Loucy (cell line): Measurements from ENCODE around the gene PROZ.

Experiments
- H2AFZ ChIP-seq: fragments of 200-600 bp; sonication (generic); 2 replicates; pipeline ENCODE4 v1.6.0; 2016; ENCODE audit warnings: antibody characterized with exemption, mild to moderate bottlenecking, low read length, moderate library complexity
- H3F3A ChIP-seq: fragments of 200-600 bp; 2 replicates; pipeline ENCODE4 v1.6.0; 2016; ENCODE audit warnings: antibody characterized with exemption, low read depth, mild to moderate bottlenecking
- H3K27me3 ChIP-seq: fragments of 200-600 bp; sonication (generic); 2 replicates; pipeline ENCODE4 v1.6.1; 2014; ENCODE audit warnings: low read length, mild to moderate bottlenecking; ENCODE audit not compliant: insufficient read depth, poor library complexity, severe bottlenecking
- H3K36me3 ChIP-seq: fragments of 200-600 bp; sonication (generic); 2 replicates; pipeline ENCODE4 v1.6.1; 2016; ENCODE audit warnings: low read length; ENCODE audit not compliant: insufficient read depth
- H3K4me1 ChIP-seq: fragments of 200-600 bp; sonication (generic); 2 replicates; pipeline ENCODE4 v1.5.1; 2014; ENCODE audit warnings: low read length, mild to moderate bottlenecking; ENCODE audit not compliant: insufficient read depth, poor library complexity, severe bottlenecking
- H3K4me2 ChIP-seq: fragments of 200-600 bp; sonication (generic); 2 replicates; pipeline ENCODE4 v1.6.0; 2014; ENCODE audit warnings: antibody characterized with exemption, low read length, low read depth, mild to moderate bottlenecking; ENCODE audit not compliant: poor library complexity, severe bottlenecking
- H3K4me3 ChIP-seq: fragments of 200-600 bp; sonication (generic); 2 replicates; pipeline ENCODE4 v1.5.1; 2014; ENCODE audit warnings: low read length, mild to moderate bottlenecking, mixed read lengths; ENCODE audit not compliant: poor library complexity, severe bottlenecking
- H3K79me2 ChIP-seq: fragments of 200-600 bp; sonication (generic); 2 replicates; pipeline ENCODE4 v1.6.1; 2014; ENCODE audit warnings: low read length; ENCODE audit not compliant: insufficient read depth
- H3K9ac ChIP-seq: fragments of 200-600 bp; sonication (generic); 2 replicates; pipeline ENCODE4 v1.6.0; 2014; ENCODE audit warnings: mild to moderate bottlenecking, low read depth, low read length, moderate library complexity; ENCODE audit not compliant: poor library complexity, severe bottlenecking
- H3K9me2 ChIP-seq: fragments of 200-600 bp; sonication (generic); replicated peaks from 2 replicates; pipeline ENCODE4 v1.6.1; 2016; ENCODE audit warnings: low read depth, low read length, mixed read lengths
- H3K9me3 ChIP-seq: fragments of 200-600 bp; sonication (generic); 2 replicates; pipeline ENCODE4 v1.6.1; 2014; ENCODE audit warnings: mild to moderate bottlenecking, antibody characterized with exemption, low read length, low read depth; ENCODE audit not compliant: insufficient read depth
- H4K20me1 ChIP-seq: fragments of 200-600 bp; sonication (generic); 2 replicates; pipeline ENCODE4 v1.6.0; 2014; ENCODE audit warnings: antibody characterized with exemption, low read length, mild to moderate bottlenecking; ENCODE audit not compliant: insufficient read depth, poor library complexity, severe bottlenecking
- EZH2phosphoT487 ChIP-seq: fragments of 200-600 bp; IDR thresholded peaks from 2 replicates; pipeline ENCODE4 v1.6.1; 2018; ENCODE audit warnings: antibody characterized with exemption, mild to moderate bottlenecking, moderate library complexity, borderline replicate concordance
- TF ChIP-seq, protein P1 (sequence below): fragments of 200-600 bp; sonication (generic); conservative IDR thresholded peaks from 2 replicates; pipeline ENCODE4 v1.5.1; 2014; ENCODE audit warnings: mild to moderate bottlenecking, antibody characterized with exemption, low read length

PROZ gene

DNA sequence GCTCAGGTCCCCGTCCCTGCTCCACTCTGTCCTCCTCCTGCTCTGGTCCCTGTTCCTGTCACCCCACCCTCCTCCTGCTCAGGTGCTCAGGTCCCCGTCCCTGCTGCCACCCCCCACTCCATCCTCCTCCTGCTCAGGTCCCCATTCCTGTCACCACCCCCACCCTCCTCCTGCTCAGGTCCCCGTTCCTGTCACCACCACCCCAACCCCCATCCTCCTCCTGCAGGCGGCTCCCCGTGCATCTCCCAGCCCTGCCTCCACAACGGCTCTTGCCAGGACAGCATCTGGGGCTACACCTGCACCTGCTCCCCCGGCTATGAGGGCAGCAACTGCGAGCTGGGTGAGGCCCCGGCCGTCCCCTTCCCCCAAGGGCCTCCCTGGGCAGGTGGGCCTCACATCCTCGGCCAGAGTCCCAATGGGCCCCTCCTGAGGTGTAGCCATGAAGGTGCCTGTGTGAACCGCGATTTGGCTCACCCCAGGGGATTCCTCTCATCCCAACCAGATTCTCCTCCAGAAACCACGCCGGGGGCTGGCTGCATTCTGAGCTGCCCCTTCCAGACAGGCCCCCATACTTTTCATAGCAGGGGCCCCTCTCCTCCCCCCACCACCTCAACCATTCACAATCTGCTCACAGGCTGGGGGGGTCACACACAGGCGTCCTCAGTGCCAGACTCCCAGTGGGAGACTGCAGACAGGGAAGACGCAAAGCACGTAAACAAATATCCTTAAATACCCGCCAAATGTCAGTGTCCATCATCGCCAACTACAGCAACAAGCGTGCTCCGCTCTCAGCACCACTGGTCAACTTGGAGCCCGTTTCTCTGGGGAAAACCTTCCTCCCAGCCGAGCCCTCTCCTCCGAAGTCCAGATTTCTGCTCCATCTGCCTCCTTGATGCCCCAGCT is 4.6 kb downstream of the PROZ start:
- H3F3A ChIP-seq, result no peaks in the 10 kb centered on the region
- H2AFZ ChIP-seq, result no peak overlapping the region
- no peaks in the 10 kb centered on the region for H3K9me3 ChIP-seq
- H3K36me3 ChIP-seq, result no peaks in the 10 kb centered on the region
- no peaks in the 10 kb centered on the region for H3K27me3 ChIP-seq
- no peaks in the 10 kb centered on the region for H4K20me1 ChIP-seq
- H3K9me2 ChIP-seq, result no peaks in the 10 kb centered on the region
- H3K79me2 ChIP-seq, result no peaks in the 10 kb centered on the region
- no peak for TF ChIP-seq EZH2phosphoT487
- TF ChIP-seq, protein P1, sequence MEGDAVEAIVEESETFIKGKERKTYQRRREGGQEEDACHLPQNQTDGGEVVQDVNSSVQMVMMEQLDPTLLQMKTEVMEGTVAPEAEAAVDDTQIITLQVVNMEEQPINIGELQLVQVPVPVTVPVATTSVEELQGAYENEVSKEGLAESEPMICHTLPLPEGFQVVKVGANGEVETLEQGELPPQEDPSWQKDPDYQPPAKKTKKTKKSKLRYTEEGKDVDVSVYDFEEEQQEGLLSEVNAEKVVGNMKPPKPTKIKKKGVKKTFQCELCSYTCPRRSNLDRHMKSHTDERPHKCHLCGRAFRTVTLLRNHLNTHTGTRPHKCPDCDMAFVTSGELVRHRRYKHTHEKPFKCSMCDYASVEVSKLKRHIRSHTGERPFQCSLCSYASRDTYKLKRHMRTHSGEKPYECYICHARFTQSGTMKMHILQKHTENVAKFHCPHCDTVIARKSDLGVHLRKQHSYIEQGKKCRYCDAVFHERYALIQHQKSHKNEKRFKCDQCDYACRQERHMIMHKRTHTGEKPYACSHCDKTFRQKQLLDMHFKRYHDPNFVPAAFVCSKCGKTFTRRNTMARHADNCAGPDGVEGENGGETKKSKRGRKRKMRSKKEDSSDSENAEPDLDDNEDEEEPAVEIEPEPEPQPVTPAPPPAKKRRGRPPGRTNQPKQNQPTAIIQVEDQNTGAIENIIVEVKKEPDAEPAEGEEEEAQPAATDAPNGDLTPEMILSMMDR, result no peak
- no peak overlapping the region for H3K9ac ChIP-seq
- H3K4me2 ChIP-seq, result no peak overlapping the region
- no peak overlapping the region for H3K4me3 ChIP-seq
- no peaks in the 10 kb centered on the region for H3K4me1 ChIP-seq

DNA sequence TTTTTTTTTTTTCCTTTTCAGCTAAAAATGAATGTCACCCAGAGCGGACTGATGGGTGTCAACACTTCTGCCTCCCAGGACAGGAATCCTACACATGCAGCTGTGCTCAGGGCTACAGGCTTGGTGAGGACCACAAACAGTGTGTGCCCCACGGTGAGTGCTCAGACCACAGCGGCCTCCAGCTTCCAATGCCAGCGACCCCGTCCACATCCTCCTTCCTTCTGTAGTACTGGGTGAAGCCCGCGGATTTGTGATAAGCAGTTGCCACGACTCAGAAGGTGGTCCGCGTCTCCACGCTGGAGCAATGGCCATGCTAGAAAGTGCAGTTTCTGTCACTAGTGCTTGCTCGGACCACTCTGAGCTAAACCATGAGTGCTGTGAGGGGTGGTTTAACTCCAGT is 6.0 kb downstream of the PROZ start:
- Histone ChIP-seq H3K4me3 (no peak overlapping the region), H3K4me2 (no peak overlapping the region), H3K9me3 (no peaks in the 10 kb centered on the region), H3K79me2 (no peaks in the 10 kb centered on the region), H4K20me1 (no peaks in the 10 kb centered on the region), H3K36me3 (no peaks in the 10 kb centered on the region), H2AFZ (no peak overlapping the region), H3F3A (no peaks in the 10 kb centered on the region), H3K27me3 (no peaks in the 10 kb centered on the region), H3K9ac (no peak overlapping the region), H3K4me1 (no peaks in the 10 kb centered on the region), H3K9me2 (no peaks in the 10 kb centered on the region)
- no peak for TF ChIP-seq EZH2phosphoT487
- TF ChIP-seq, protein P1, result no peak

DNA sequence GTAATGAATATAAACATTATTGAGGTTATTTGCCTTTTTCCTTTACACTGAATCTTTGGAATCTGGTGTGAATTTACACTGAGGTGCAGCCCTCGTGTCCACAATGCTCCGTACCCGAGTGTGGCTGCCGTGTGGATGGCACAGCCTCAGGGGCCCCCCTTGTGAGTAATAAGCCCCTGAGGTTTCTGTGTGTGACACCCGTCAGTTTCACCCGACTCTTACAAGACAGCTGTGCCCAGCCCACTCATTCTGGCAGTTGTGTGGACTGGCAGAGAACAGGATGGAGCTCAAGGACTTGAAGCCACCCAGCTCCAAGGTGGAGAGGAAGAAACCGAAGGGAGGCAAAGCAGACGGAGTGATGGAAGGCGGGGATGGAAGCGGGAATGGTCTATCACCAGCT is 7.8 kb downstream of the PROZ start:
- H3K4me1 ChIP-seq, result peaks cover 10% of the 10 kb centered on the region
- H3F3A ChIP-seq, result no peaks in the 10 kb centered on the region
- no peaks in the 10 kb centered on the region for H4K20me1 ChIP-seq
- no peak overlapping the region for H3K4me3 ChIP-seq
- no peak overlapping the region for H3K9ac ChIP-seq
- no peaks in the 10 kb centered on the region for H3K27me3 ChIP-seq
- H2AFZ ChIP-seq, result no peak overlapping the region
- H3K36me3 ChIP-seq, result no peaks in the 10 kb centered on the region
- H3K9me3 ChIP-seq, result no peaks in the 10 kb centered on the region
- no peak overlapping the region for H3K4me2 ChIP-seq
- no peaks in the 10 kb centered on the region for H3K79me2 ChIP-seq
- TF ChIP-seq, protein P1, result no peak
- TF ChIP-seq EZH2phosphoT487, result no peak
- H3K9me2 ChIP-seq, result no peaks in the 10 kb centered on the region
